Activated CD4-positive, CD25-positive, alpha-beta regulatory T cell (primary cell): ENCODE data around the gene RNASEL.
"Not testable (repeated sequence)": the region's sequence is repeated elsewhere in the genome, so short reads cannot be mapped to it uniquely, and the experiment has no call there.

Experiments used
- DNase-seq, 4 experiments: peaks; one replicate each; lab custom pipeline; 2025; lab: John Stamatoyannopoulos, UW

Gene RNASEL

GRCh38 chr1:182561456-182561855, 27.6 kb downstream of the RNASEL start:
- no peak for DNase-seq

DNA sequence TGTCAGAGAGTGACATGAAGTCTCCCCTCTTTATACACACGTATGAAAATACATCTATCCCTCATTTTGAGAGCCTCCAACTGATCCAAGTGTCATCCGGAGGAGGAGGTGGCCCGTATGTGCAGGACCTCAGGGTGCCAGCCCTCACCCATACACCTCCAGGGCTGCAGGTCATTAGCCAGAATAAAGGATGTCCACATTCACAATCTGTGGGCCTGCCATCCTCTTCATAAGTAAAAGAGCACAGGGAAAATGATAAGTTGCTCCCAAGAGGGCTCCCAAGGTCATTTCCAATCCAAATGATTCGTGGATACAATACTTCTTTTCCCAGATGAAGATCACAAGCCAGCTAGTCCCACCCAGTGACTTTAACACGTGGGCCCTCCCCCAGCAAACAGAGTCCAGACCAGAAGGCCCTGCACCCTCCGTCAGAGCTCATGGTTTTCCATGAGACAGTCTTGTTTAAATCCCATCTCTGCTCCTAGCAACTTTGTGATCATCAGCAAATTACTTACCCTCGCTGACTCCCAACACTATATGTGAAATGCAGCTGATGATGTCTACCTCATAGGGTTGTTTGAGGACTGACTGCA, 28.6 kb downstream of the RNASEL start:
- DNase-seq, result no peak

DNA sequence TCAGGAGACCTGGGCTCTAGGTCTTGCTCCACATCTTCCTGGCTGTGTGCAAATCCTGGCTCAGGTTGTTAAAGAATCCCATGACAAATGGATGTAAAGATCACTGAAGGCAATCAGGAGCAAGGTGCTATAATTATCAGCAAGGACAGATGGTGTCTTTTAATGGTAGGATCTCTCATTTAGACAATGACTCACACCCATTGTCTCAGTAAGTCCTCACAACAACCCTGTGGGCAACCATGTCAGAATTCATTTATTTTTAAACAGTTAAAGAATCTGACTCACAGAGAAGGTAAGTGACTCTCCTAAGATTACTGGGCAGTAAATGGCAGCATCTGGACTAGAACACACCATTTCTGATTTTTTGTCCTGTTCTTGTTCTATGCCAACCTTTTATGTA, 32.8 kb downstream of the RNASEL start:
- DNase-seq, result no peak

GRCh38 chr1:182555493-182555892, 33.6 kb downstream of the RNASEL start:
- no peak for DNase-seq

DNA sequence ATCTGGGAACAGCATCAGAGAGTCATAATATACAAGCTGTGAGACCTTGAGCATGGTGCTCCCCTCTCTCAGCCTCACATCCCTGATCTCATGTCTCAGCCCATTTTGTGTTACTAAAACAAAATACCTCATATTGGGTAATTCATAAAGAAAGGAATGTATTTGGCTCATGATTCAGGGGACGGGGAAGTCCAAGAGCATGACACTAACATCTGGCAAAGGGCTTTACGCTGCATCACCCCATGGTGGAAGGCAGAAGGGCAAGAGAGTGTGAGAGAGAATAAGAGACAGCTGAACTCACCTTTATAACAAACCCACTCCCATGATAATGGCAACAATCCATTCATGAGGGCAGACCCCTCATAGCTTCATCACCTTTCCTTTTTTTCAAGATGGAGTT, 36.5 kb downstream of the RNASEL start:
- DNase-seq, result no peak

DNA sequence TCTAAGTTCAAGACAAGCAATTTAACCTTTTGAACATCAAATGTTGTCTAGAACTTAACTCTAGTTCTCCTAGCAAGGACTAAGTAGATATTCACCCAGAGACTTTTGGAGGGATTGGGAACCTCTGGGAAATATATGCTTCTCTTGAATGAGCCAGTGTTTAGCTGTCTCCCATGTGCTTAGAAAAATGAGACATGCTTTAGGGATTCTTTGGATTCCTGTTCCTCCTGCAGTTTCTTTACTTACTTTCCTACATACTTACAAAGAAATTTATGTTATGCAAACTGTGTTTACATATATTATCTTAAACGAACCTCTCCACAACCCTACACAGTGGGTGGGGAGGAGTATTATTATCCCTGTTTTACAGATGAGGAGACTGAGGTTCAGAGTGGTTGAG, 39.2 kb downstream of the RNASEL start:
- no peak for DNase-seq

DNA sequence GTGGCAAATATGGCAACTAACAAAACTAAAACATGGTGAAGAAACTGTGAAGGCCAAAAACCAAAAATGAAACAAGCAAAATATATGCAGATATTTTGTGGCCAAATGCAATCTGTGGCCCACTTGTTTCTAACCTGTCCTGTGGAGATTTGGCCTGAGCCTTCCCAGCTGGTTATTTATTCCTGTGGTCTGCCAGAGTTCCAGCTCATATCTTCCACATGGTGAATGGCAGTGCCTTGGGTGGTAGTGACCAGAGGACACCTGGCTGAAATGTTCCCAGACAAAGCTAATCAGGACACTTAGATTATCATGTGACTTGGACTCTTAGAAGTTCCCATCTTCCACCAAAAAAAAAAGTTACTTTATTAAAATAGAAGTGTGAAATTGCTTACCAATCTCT, 39.7 kb downstream of the RNASEL start:
- no peak for DNase-seq

GRCh38 chr1:182533896-182534295, 55.2 kb downstream of the RNASEL start:
- DNase-seq, result no peak

DNA sequence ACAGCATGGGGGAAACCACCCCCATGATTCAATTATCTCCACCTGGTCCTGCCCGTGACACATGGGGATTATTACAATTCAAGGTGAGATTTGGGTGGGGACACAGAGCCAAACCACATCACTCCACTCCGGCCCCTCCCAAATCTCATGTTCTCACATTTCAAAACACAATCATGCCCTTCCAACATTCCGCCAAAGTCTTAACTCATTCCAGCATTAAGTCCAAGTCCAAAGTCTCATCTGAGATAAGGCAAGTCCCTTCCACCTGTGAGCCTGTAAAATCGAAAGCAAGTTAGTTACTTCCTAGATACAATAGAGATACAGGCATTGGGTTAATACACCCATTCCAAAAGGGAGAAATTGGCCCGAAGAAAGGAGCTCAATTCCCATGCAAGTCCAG, 60.9 kb downstream of the RNASEL start:
- not testable (repeated sequence) for DNase-seq

- no peak for DNase-seq
Measured at GRCh38 chr1:182527680-182528079, 61.4 kb downstream of the RNASEL start.

- DNase-seq, result no peak
Measured at GRCh38 chr1:182525342-182525741, 63.7 kb downstream of the RNASEL start.
